K562 (cell line): ENCODE measurements around the gene EXD2. TPM values are rescaled to one million over a fixed set of nuclear protein-coding genes. Genes with fewer than 3 reads are reported as not detected.

Experiments
- ARNT ChIP-seq, 2 experiments: fragments of 450-650 bp; IDR thresholded peaks; 2 replicates each; pipeline ENCODE4 v1.6.1; 2016; ENCODE audit warnings: mild to moderate bottlenecking in 1 of 2
- BRD9 ChIP-seq: fragments of 450-650 bp; IDR thresholded peaks from 2 replicates; pipeline ENCODE4 v1.6.1; 2018; ENCODE audit warnings: low read depth; ENCODE audit not compliant: partially characterized antibody
- CBX2 ChIP-seq: fragments of 200-600 bp; sonication (generic); IDR thresholded peaks from one replicate; pipeline ENCODE4 v1.6.1; 2012; ENCODE audit warnings: mild to moderate bottlenecking, low read length, inconsistent platforms; ENCODE audit not compliant: insufficient read depth, poor library complexity, severe bottlenecking
- CEBPB ChIP-seq: fragments of 450-650 bp; IDR thresholded peaks from 2 replicates; pipeline ENCODE4 v1.6.1; 2016; ENCODE audit warnings: missing genetic modification characterization, missing compliant biosample characterization
- E2F3 ChIP-seq: fragments of 250-450 bp; sonication (Bioruptor Pico); IDR thresholded peaks from 2 replicates; pipeline ENCODE4 v1.4.0; 2020; ENCODE audit warnings: mild to moderate bottlenecking
- FOXM1 ChIP-seq, 2 experiments: fragments of 450-650 bp in 1 of 2; sonication (generic) in 1 of 2; formaldehyde crosslinking in 1 of 2; IDR thresholded peaks; 2 replicates each; pipeline versions ENCODE4 v1.6.1 to v1.9.0; 2017 to 2022; ENCODE audit warnings: low read depth in 2 of 2, mild to moderate bottlenecking in 2 of 2, missing genetic modification reagents in 1 of 2, moderate library complexity in 1 of 2
- HMGXB4 ChIP-seq: sonication (generic); formaldehyde crosslinking; IDR thresholded peaks from 2 replicates; pipeline ENCODE4 v1.8.1; 2023; ENCODE audit warnings: mild to moderate bottlenecking, missing genetic modification reagents
- JUNB ChIP-seq: fragments of 450-650 bp; formaldehyde crosslinking; conservative IDR thresholded peaks from 2 replicates; pipeline ENCODE4 v1.4.0; 2020; ENCODE audit warnings: mild to moderate bottlenecking
- LARP7 ChIP-seq: fragments of 450-650 bp; IDR thresholded peaks from 2 replicates; pipeline ENCODE4 v1.6.1; 2016
- NCOR1 ChIP-seq: fragments of 450-650 bp; IDR thresholded peaks from 2 replicates; pipeline ENCODE4 v1.6.1; 2016; ENCODE audit warnings: mild to moderate bottlenecking, moderate library complexity
- NEUROD1 ChIP-seq: fragments of 150-350 bp; IDR thresholded peaks from 2 replicates; pipeline ENCODE4 v1.6.1; 2014; ENCODE audit warnings: borderline replicate concordance, low read length, low read depth; ENCODE audit not compliant: partially characterized antibody
- NRF1 ChIP-seq, 2 experiments: fragments of 450-650 bp; IDR thresholded peaks in 1 of 2; conservative IDR thresholded peaks in 1 of 2; 2 replicates each; pipeline ENCODE4 v1.6.1; 2014; ENCODE audit warnings: mild to moderate bottlenecking in 2 of 2
- PTRF ChIP-seq: fragments of 450-650 bp; IDR thresholded peaks from 2 replicates; pipeline ENCODE4 v1.6.1; 2016; ENCODE audit warnings: mild to moderate bottlenecking, missing genetic modification characterization, missing compliant biosample characterization
- SIX5 ChIP-seq, 2 experiments: IDR thresholded peaks; 2 replicates each; pipeline ENCODE4 v1.6.1; 2011; ENCODE audit warnings: low read length in 2 of 2, borderline replicate concordance in 1 of 2, low read depth in 1 of 2, mild to moderate bottlenecking in 1 of 2, moderate library complexity in 1 of 2; ENCODE audit not compliant: insufficient read depth in 1 of 2
- SLC30A9 ChIP-seq: fragments of 250-450 bp; sonication (Bioruptor Pico); IDR thresholded peaks from 2 replicates; pipeline ENCODE4 v1.8.0; 2022; ENCODE audit warnings: mild to moderate bottlenecking, moderate library complexity
- SMAD4 ChIP-seq: fragments of 250-450 bp; sonication (Bioruptor Pico); conservative IDR thresholded peaks from 2 replicates; pipeline ENCODE4 v1.8.0; 2021; ENCODE audit warnings: inconsistent platforms, mild to moderate bottlenecking, moderate library complexity
- SMARCE1 ChIP-seq: fragments of 450-650 bp; IDR thresholded peaks from 2 replicates; pipeline ENCODE4 v1.7.1; 2016; ENCODE audit warnings: mild to moderate bottlenecking
- SPI1 ChIP-seq: IDR thresholded peaks from 2 replicates; pipeline ENCODE4 v1.6.1; 2011; ENCODE audit warnings: low read depth, low read length, control low read depth, borderline replicate concordance
- TCF7 ChIP-seq: sonication (generic); IDR thresholded peaks from 2 replicates; pipeline ENCODE4 v1.6.1; 2016; ENCODE audit warnings: antibody characterized with exemption, borderline replicate concordance
- THAP7 ChIP-seq: fragments of 250-450 bp; sonication (Bioruptor Pico); IDR thresholded peaks from 2 replicates; pipeline ENCODE4 v1.5.0; 2021
- USF1 ChIP-seq: sonication (generic); formaldehyde crosslinking; IDR thresholded peaks from 2 replicates; pipeline ENCODE4 v1.9.0; 2022; ENCODE audit warnings: mild to moderate bottlenecking, missing genetic modification reagents
- XRCC3 ChIP-seq: fragments of 450-650 bp; IDR thresholded peaks from 2 replicates; pipeline ENCODE4 v1.6.1; 2017; ENCODE audit warnings: mild to moderate bottlenecking, moderate library complexity
- ZBTB1 ChIP-seq: sonication (generic); formaldehyde crosslinking; IDR thresholded peaks from 2 replicates; pipeline ENCODE4 v1.8.1; 2023; ENCODE audit warnings: missing genetic modification reagents, low read depth, mild to moderate bottlenecking, borderline replicate concordance
- ZKSCAN3 ChIP-seq: fragments of 250-450 bp; sonication (Bioruptor Pico); IDR thresholded peaks from 2 replicates; pipeline ENCODE4 v1.4.0; 2020
- ZNF586 ChIP-seq: fragments of 450-650 bp; formaldehyde crosslinking; conservative IDR thresholded peaks from 2 replicates; pipeline ENCODE4 v1.4.0; 2020; ENCODE audit warnings: mild to moderate bottlenecking, moderate library complexity
- ZNF644 ChIP-seq: fragments of 200-800 bp; sonication (Bioruptor generic); IDR thresholded peaks from 2 replicates; pipeline ENCODE4 v1.6.1; 2016; ENCODE audit warnings: low read depth, missing genetic modification characterization, missing compliant biosample characterization
- ZNF75A ChIP-seq: fragments of 450-650 bp; formaldehyde crosslinking; IDR thresholded peaks from 2 replicates; pipeline ENCODE4 v1.4.0; 2020; ENCODE audit warnings: mild to moderate bottlenecking
- polyA plus RNA-seq, 8 experiments: library from polyadenylated mRNA; depleted of rRNA in 4 of 8; stranded (reverse) in 5 of 8; unstranded in 3 of 8; fragments of >200 nt; fragmentation: Nextera tagmentation in 2 of 8; fragmentation: Illumina TruSeq in 1 of 8; extraction: Ambion mirVana in 2 of 8; extraction: Trizol in 1 of 8; gene quantifications; 2 replicates each; pipeline versions ENCODE4 v1.2.1 to v1.2.3, GENCODE V29; 2011 to 2014; ENCODE audit warnings: inconsistent platforms in 1 of 8, missing spikeins in 1 of 8
- total RNA-seq, 7 experiments: library from RNA; depleted of rRNA in 6 of 7; stranded (reverse); fragments of >200 nt in 6 of 7; fragmentation: Illumina TruSeq in 2 of 7; extraction: Trizol in 2 of 7; gene quantifications; 2 replicates each; pipeline versions ENCODE4 v1.2.1 to v1.2.3, GENCODE V29; 2011 to 2021; ENCODE audit warnings: low replicate concordance in 1 of 7

EXD2 gene
- total and polyA plus RNA-seq, 9 of the 15 experiments (the other 6 are each of a cell fraction or from before 2014, with no cell fraction given) = 1.6 to 7.5 (median 3.7) TPM

GRCh38 chr14:69149461-69150244, 41.6 kb upstream of the EXD2 start (continued):
- no peak for TF ChIP-seq BRD9
- peak; percentile 48; the same call in 1 of the 2 replicates for TF ChIP-seq FOXM1 (IDR thresholded peaks at IDR 0.05; ENCODE audit: low read depth)
- no peak for TF ChIP-seq FOXM1 (CRISPR knock-in tag; IDR thresholded peaks at IDR 0.05; ENCODE audit: low read depth)
- no peak for TF ChIP-seq ZNF644
- TF ChIP-seq CEBPB (tag) = no peak
- no peak for TF ChIP-seq SIX5 (IDR thresholded peaks at IDR 0.05; ENCODE audit: borderline replicate concordance in 1 of 2, insufficient read depth in 1 of 2, low read depth in 1 of 2, low read length in 2 of 2)
- TF ChIP-seq E2F3 (CRISPR knock-in tag) = no peak
- no peak for TF ChIP-seq TCF7
- no peak for TF ChIP-seq HMGXB4 (CRISPR knock-in tag)
- TF ChIP-seq ARNT (IDR thresholded peaks at IDR 0.05) = no peak
- 0 out of 2 replicates have a peak, but pooled peaks have one; percentile 13 for TF ChIP-seq NCOR1
- TF ChIP-seq ZNF586 (CRISPR knock-in tag) = no peak
- TF ChIP-seq SLC30A9 (CRISPR knock-in tag) = no peak
- 0 out of 2 replicates have a peak, but pooled peaks have one; percentile 8 for TF ChIP-seq SPI1
- no peak for TF ChIP-seq XRCC3
- no peak for TF ChIP-seq THAP7 (CRISPR knock-in tag)
- TF ChIP-seq NRF1 (conservative IDR thresholded peaks at IDR 0.05 in 1 of 2, IDR thresholded peaks at IDR 0.05 in 1 of 2) = no peak
- no peak for TF ChIP-seq ZNF75A (CRISPR knock-in tag)
- no peak for TF ChIP-seq SMAD4 (CRISPR knock-in tag)
- TF ChIP-seq ZKSCAN3 = no peak
- no peak for TF ChIP-seq USF1
- no peak for TF ChIP-seq ZBTB1 (CRISPR knock-in tag)
- no peak for TF ChIP-seq LARP7
- TF ChIP-seq SMARCE1 = 0 out of 2 replicates have a peak, but pooled peaks have one; percentile 22
- TF ChIP-seq CBX2 = no peak
- TF ChIP-seq PTRF (tag) = no peak
- TF ChIP-seq JUNB = no peak
- TF ChIP-seq NEUROD1 = no peak
